Ovary (tissue), 9 donors: Measurements from ENCODE around the gene SPI1. TPM values are rescaled to one million over a fixed set of nuclear protein-coding genes. Genes with fewer than 3 reads are reported as not detected.

Experiments
- DNase-seq, 5 donors: peaks; one replicate each; pipeline ENCODE4 v3.0.0-alpha.2; 2019 to 2020
- H3K27ac ChIP-seq, 2 donors: fragments of 200-600 bp; one replicate each; pipeline versions ENCODE4 v1.5.1 to v1.8.0; 2019 to 2022
- H3K27me3 ChIP-seq: fragments of 200-600 bp; one replicate; pipeline ENCODE4 v1.8.0; 2022
- H3K36me3 ChIP-seq: fragments of 200-600 bp; sonication (generic); one replicate; pipeline ENCODE4 v1.5.1; 2019
- H3K4me1 ChIP-seq: one replicate; pipeline ENCODE4 v1.8.1; 2013; ENCODE audit warnings: mild to moderate bottlenecking, moderate library complexity; ENCODE audit not compliant: insufficient read depth
- H3K4me3 ChIP-seq: fragments of 200-600 bp; sonication (generic); one replicate; pipeline ENCODE4 v1.5.1; 2017
- H3K9me3 ChIP-seq, 2 donors: fragments of 200-600 bp in 1 of 2; sonication (generic) in 1 of 2; one replicate each; pipeline versions ENCODE4 v1.5.1 to v1.8.1; 2013 to 2019; ENCODE audit warnings: mild to moderate bottlenecking in 1 of 2, moderate library complexity in 1 of 2
- CTCF ChIP-seq, 3 donors: fragments of 450-650 bp in 2 of 3; fragments of 200-600 bp in 1 of 3; IDR thresholded peaks; one replicate each; pipeline versions ENCODE4 v1.5.1 to v1.8.0; 2016 to 2022; ENCODE audit warnings: antibody characterized with exemption in 3 of 3, mild to moderate bottlenecking in 1 of 3
- EP300 ChIP-seq: sonication (generic); formaldehyde crosslinking; IDR thresholded peaks from one replicate; pipeline ENCODE4 v1.6.1; 2017; ENCODE audit warnings: antibody characterized with exemption
- POLR2A ChIP-seq: fragments of 450-650 bp; IDR thresholded peaks from one replicate; pipeline ENCODE4 v1.6.1; 2017; ENCODE audit warnings: antibody characterized with exemption, mild to moderate bottlenecking, moderate library complexity
- WGBS, 3 donors: extraction: QIAGEN DNeasy Blood & Tissue Kit in 1 of 3; methylation state at CpG; one replicate each; pipeline versions ENCODE4 v1.1.5 to v1.1.7; 2013 to 2017; 5-methylcytosine and 5-hydroxymethylcytosine counted together
- intact Hi-C, 4 donors: fragments of 100-400 bp; cut with DNase I; formaldehyde crosslinking; loops; one replicate each; pipeline versions ENCODE4 v1.11.0 to v1.15.1; 2022 to 2023
- polyA plus RNA-seq, 2 donors: library from polyadenylated mRNA; stranded (reverse); fragments of 200-250 nt in 1 of 2; fragments of 350-450 nt in 1 of 2; fragmentation: Illumina TruSeq in 1 of 2; extraction: RNeasy Lipid Tissue Mini Kit (QIAGEN cat#74804) in 1 of 2; gene quantifications; one replicate each; pipeline ENCODE4 v1.2.3, GENCODE V29; 2013 to 2014
- total RNA-seq, 7 donors: library from RNA; depleted of rRNA in 2 of 7; stranded (reverse); fragments of >200 nt in 2 of 7; fragmentation: NEBNext Ultra II Directional in 3 of 7; extraction: Animal tissue kit (Norgen Biotek cat#: 25700) in 3 of 7; gene quantifications; one replicate each; pipeline versions ENCODE4 v1.1.0 to v1.2.4, GENCODE V29; 2016 to 2023
- donor health status: DM: no; HTN: no; CAD: no; lungs with moderate emphysema.
- donor health status: DM: no; HTN: no; CAD: no.
- donor health status: Bipolar disorder and iron deficiency.
- donor health status: DM: yes; HTN: yes; CAD: no.
- donor health status: DM: no; HTN: no; CAD: no.
- donor health status: DM: yes; HTN: yes; CAD: no.

SPI1 gene
- total and polyA plus RNA-seq, 9 donors = 3.9 to 21.5 (median 6.8) TPM

GRCh38 chr11:47328449-47329390, 49.6 kb downstream of the SPI1 start:
- Histone ChIP-seq H3K27me3 (no peaks in the 10 kb centered on the region), H3K9me3 (no peaks in the 10 kb centered on the region), H3K36me3 (no peaks in the 10 kb centered on the region), H3K4me1 (no peaks in the 10 kb centered on the region), H3K27ac (no peak overlapping the region), H3K4me3 (no peak overlapping the region)
- DNase-seq = no peak
- intact Hi-C loops = no loop called here
- WGBS, 3 donors = 84 to 87% (median 84%) methylated on average over 29 of the region's 29 CpGs
- TF ChIP-seq EP300 (no peak), CTCF (IDR thresholded peaks at IDR 0.05) (no peak), POLR2A (no peak)

GRCh38 chr11:47327949-47328348, 50.4 kb downstream of the SPI1 start:
- Histone ChIP-seq H3K4me3 (no peak overlapping the region), H3K9me3 (no peaks in the 10 kb centered on the region), H3K27ac (no peak overlapping the region), H3K36me3 (no peaks in the 10 kb centered on the region), H3K4me1 (no peaks in the 10 kb centered on the region), H3K27me3 (no peaks in the 10 kb centered on the region)
- WGBS, 3 donors = 85 to 97% (median 93%) methylated on average over 5 of the region's 5 CpGs
- no peak for TF ChIP-seq POLR2A
- no peak for TF ChIP-seq CTCF (IDR thresholded peaks at IDR 0.05)
- TF ChIP-seq EP300 = no peak
- DNase-seq = no peak
- intact Hi-C loops = no loop called here

GRCh38 chr11:47327025-47327424, 51.3 kb downstream of the SPI1 start:
- no peaks in the 10 kb centered on the region for H3K36me3 ChIP-seq
- WGBS, 3 donors = 91 to 97% (median 93%) methylated on average over 13 of the region's 13 CpGs
- no peak overlapping the region for H3K27ac ChIP-seq
- H3K9me3 ChIP-seq = no peaks in the 10 kb centered on the region
- intact Hi-C loops = no loop called here
- H3K4me3 ChIP-seq = no peak overlapping the region
- H3K27me3 ChIP-seq = no peaks in the 10 kb centered on the region
- TF ChIP-seq POLR2A (no peak), EP300 (no peak), CTCF (IDR thresholded peaks at IDR 0.05) (no peak)
- no peak for DNase-seq
- no peaks in the 10 kb centered on the region for H3K4me1 ChIP-seq

- WGBS, 3 donors = 89 to 96% (median 92%) methylated on average over 12 of the region's 12 CpGs
- H3K36me3 ChIP-seq = no peaks in the 10 kb centered on the region
- no peak for TF ChIP-seq POLR2A
- TF ChIP-seq CTCF (IDR thresholded peaks at IDR 0.05) = no peak
- TF ChIP-seq EP300 = no peak
Observed at GRCh38 chr11:47326198-47326597, 52.1 kb downstream of the SPI1 start.

More at GRCh38 chr11:47326198-47326597, 52.1 kb downstream of the SPI1 start:
- Histone ChIP-seq H3K4me3 (no peak overlapping the region), H3K4me1 (no peaks in the 10 kb centered on the region), H3K9me3 (no peaks in the 10 kb centered on the region), H3K27ac (no peak overlapping the region), H3K27me3 (no peaks in the 10 kb centered on the region)
- intact Hi-C loops = no loop called here
- DNase-seq = no peak
